SKM-1 treated with dmso at 0.1 percent for 144 hours (cell line): Measurements from ENCODE around the gene UBE2D3.

Source experiments
- DNase-seq: peaks from one replicate; lab custom pipeline; 2025; ENCODE audit not compliant: unreplicated experiment; lab: John Stamatoyannopoulos, UW

The UBE2D3 gene

GRCh38 chr4:102758241-102759160 is 68.8 kb downstream of the UBE2D3 start:
- no peak for DNase-seq

DNA sequence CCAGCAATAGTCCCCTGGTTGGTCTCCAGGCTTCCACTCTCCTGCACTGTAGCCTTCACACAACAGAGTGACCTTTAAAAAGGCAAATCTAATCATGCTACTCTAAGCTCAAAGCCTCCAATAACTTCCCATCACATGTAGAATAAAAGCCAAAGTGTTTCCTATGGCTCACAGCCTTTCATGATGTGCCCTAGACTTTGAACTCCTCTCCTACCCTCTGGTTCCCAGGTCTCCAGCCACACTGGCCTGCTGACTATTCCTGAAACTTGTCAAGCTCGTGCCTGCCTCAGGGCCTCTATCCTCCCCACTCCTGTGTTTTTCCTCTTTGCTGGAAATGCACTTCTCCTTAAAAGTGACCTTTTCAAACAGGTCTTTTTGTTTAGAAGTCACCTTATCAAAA is 69.7 kb downstream of the UBE2D3 start:
- no peak for DNase-seq

DNA sequence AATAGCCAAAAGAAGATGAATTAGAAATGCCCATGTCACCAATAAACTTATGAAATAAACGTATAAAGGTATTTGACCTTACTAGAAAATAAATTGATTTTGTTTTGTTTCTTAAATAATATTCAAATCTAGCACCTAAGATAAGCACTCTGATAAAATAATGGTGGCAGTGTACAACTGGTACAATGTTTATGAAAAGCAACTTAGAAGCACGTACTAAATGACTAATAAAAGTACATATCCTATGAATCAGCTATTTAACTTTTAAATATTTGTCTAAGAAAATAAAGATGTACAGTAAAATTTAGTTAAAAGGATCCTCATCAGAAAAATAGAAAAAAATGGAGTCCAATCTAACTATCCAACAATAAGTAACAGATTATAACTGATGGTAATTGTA is 73.3 kb downstream of the UBE2D3 start:
- no peak for DNase-seq

GRCh38 chr4:102751941-102752340 is 75.4 kb downstream of the UBE2D3 start:
- DNase-seq: no peak
